ENCODE measurements around the gene CERKL.

Gene CERKL

DNA sequence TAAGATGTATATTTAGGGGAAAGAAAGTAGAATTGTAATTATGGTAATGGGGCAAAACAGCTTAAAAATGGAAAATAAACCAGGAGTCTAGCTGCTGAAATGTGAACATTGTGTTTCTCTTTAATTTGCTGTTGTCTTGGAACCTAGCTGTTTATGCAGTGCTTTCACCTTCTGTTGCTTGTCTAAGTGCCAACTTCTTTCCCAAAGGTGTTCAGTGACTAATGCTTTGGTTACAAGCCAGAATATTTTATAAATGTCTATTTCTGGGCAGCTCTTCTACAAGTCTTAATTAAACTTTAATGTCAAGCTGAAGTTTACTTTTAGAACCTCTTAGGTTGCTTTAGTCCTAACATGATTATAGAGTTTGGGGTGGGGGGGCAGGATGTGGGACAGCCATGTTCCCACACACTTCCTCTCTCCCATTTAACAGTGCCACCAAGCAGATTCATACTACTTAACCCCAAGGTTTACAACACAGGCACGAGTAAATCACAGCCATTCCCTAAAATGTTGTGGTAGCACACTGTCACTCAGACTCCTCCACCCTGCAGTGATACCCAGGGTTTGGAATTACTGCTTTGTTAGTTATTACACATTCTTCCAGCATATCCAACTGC is 139.1 kb downstream of the CERKL start:
- peak; percentile 39 for DNase-seq (ENCODE audit: low spot score)

DNA sequence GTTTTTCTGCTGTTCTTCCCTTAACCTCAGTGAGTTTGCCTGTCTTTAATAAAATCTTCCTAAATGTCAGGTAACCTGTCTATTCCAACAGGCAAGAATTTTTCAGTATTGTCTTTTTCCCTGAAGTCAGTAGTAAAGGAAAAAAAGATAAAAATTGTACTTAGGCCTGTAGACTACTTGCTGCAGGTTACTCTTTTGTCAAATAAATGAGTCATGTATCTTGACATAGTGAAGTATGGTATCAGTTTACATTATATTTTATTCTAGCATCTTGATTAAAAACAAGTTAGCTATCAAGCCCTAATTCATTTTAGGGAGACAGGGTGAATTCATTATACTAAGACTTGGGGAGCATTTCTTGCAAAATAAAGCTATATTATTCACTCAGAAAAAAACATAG is 139.9 kb downstream of the CERKL start:
- no peak for DNase-seq (ENCODE audit: low spot score)

DNA sequence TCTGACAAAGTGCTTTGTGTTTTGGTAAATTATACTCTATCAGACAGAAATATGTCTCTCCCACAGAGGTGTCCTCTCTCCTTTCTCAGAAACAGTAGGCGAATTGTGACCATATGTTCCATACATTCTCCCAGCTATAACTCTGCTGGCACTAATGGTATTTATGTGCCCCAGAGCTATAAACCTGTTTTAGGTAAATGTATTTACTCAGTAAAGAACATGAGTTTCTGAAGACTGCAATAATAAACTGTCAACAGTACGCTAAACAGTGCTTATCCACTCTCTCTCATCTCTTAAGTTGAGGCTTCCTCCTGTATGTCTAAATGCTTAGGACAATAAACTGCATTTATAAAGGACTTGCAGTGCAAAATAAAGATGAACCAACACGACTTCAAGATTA is 141.2 kb downstream of the CERKL start:
- no peak for DNase-seq (ENCODE audit: low spot score)

DNA sequence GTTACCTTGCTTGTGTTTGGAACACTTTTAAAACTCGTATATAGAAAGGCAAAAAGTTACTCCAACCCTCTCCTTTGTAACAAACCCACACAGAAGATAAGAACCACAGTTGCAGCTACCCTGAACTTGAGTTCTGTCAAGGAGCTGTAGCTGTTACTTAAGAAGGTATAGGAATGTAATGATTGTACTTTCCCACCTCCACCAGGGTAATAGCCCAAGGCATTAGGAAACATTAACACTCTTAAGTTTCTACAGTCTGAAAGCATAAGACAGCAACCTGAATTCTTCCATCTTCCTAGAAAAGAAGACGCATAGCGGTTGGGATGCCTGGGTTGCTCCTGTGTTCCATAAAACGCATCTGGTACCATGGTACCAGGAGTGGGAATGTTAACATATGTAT is 156.7 kb downstream of the CERKL start:
- no peak for DNase-seq (ENCODE audit: low spot score)

DNA sequence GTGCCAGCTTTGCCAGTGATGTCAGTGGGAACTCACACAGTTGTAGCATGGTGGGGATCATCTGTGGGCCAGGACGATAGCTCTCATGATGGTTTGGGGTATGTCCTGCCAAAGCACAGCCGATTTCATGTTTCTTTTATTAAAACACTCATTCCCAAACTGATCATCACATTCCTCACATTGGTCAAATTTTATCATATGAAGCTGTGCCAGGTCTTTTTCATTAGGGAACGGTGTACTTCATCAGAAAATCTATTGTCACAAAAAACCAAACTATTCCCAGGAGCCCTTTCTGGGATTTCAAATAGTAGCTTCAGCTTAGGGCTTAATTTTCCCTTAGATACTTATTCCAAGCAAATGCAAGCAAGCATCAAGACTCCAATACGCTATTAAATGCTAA is 157.7 kb downstream of the CERKL start:
- DNase-seq (ENCODE audit: low spot score), result no peak

Data from kidney tubule cell (primary cell).